ENCODE measurements around the gene TRIM68.

Gene TRIM68

GRCh38 chr11:4607781-4608666, at the start of gene TRIM68:
TRIM68 (minus strand) TSS chr11:4608231; CDS start chr11:4605504, 2,727 bp downstream.
- peak; percentile 90 for DNase-seq (ENCODE audit: low read depth)

- no peak for DNase-seq (ENCODE audit: low read depth)
These were observed 46.8 kb upstream of the TRIM68 start for GRCh38 chr11:4654635-4655369.

- no peak for DNase-seq (ENCODE audit: low read depth)
These were observed 39.7 kb upstream of the TRIM68 start for GRCh38 chr11:4647766-4648165.

- DNase-seq (ENCODE audit: low read depth): no peak
These were observed 37.9 kb upstream of the TRIM68 start for GRCh38 chr11:4645974-4646373.

GRCh38 chr11:4644233-4644632, 36.2 kb upstream of the TRIM68 start:
- no peak for DNase-seq (ENCODE audit: low read depth)

- DNase-seq (ENCODE audit: low read depth): no peak
These were observed 35.7 kb upstream of the TRIM68 start, which contains the start of gene OR51E1 for GRCh38 chr11:4643682-4644081. OR51E1 (plus strand) TSS chr11:4643982; CDS start chr11:4652527, 8,545 bp downstream.

GRCh38 chr11:4643076-4643475, 35.0 kb upstream of the TRIM68 start:
- DNase-seq (ENCODE audit: low read depth): no peak

GRCh38 chr11:4642043-4642442, 34.0 kb upstream of the TRIM68 start:
- no peak for DNase-seq (ENCODE audit: low read depth)

GRCh38 chr11:4641501-4641900, 33.5 kb upstream of the TRIM68 start:
- no peak for DNase-seq (ENCODE audit: low read depth)

GRCh38 chr11:4639931-4640330, 31.9 kb upstream of the TRIM68 start:
- DNase-seq (ENCODE audit: low read depth): no peak

GRCh38 chr11:4637662-4638047, 29.6 kb upstream of the TRIM68 start:
- no peak for DNase-seq (ENCODE audit: low read depth)

- DNase-seq (ENCODE audit: low read depth): peak; percentile 58
These were observed 29.1 kb upstream of the TRIM68 start, which contains the start of gene OR51D1 for GRCh38 chr11:4636962-4637661. OR51D1 (plus strand) TSS chr11:4637477; CDS start chr11:4639791, 2,314 bp downstream.

GRCh38 chr11:4636136-4636535, 28.1 kb upstream of the TRIM68 start:
- DNase-seq (ENCODE audit: low read depth): no peak

- no peak for DNase-seq (ENCODE audit: low read depth)
These were observed 18.4 kb upstream of the TRIM68 start for GRCh38 chr11:4626207-4627099.

- no peak for DNase-seq (ENCODE audit: low read depth)
These were observed 11.5 kb upstream of the TRIM68 start for GRCh38 chr11:4619514-4619913.

GRCh38 chr11:4615856-4616444, 7.9 kb upstream of the TRIM68 start:
- DNase-seq (ENCODE audit: low read depth): no peak

- no peak for DNase-seq (ENCODE audit: low read depth)
These were observed 4.0 kb upstream of the TRIM68 start for GRCh38 chr11:4611986-4612385.

GRCh38 chr11:4610258-4610935, 2.4 kb upstream of the TRIM68 start:
- no peak for DNase-seq (ENCODE audit: low read depth)

- no peak for DNase-seq (ENCODE audit: low read depth)
These were observed 935 bp downstream of the TRIM68 start for GRCh38 chr11:4607096-4607495.

Measured in activated T-cell treated with anti-CD3 and anti-CD28 coated beads for 1 hour (primary cell).